IPS-15b (cell line): Measurements from ENCODE around the gene ZBTB16.

Experiments used
- H3K27me3 ChIP-seq: one replicate; pipeline ENCODE4 v1.6.1; 2013; ENCODE audit warnings: low read length; ENCODE audit not compliant: control insufficient read depth, insufficient read depth
- H3K36me3 ChIP-seq: one replicate; pipeline ENCODE4 v1.6.1; 2013; ENCODE audit warnings: low read length; ENCODE audit not compliant: control insufficient read depth, insufficient read depth
- H3K4me1 ChIP-seq: one replicate; pipeline ENCODE4 v1.6.1; 2013; ENCODE audit warnings: mild to moderate bottlenecking, low read length; ENCODE audit not compliant: control insufficient read depth, insufficient read depth
- H3K4me3 ChIP-seq: one replicate; pipeline ENCODE4 v1.5.1; 2013; ENCODE audit warnings: low read depth, low read length
- H3K9ac ChIP-seq: one replicate; pipeline ENCODE4 v1.6.1; 2013; ENCODE audit warnings: low read depth, mild to moderate bottlenecking, low read length
- H3K9me3 ChIP-seq: one replicate; pipeline ENCODE4 v1.6.1; 2013; ENCODE audit warnings: mild to moderate bottlenecking, low read length; ENCODE audit not compliant: control insufficient read depth, insufficient read depth

ZBTB16 gene

GRCh38 chr11:114252767-114253166, 193.3 kb downstream of the ZBTB16 start:
- H3K27me3 ChIP-seq = no peaks in the 10 kb centered on the region
- H3K36me3 ChIP-seq = no peaks in the 10 kb centered on the region
- H3K4me3 ChIP-seq = no peak overlapping the region
- H3K4me1 ChIP-seq = peaks cover 4% of the 10 kb centered on the region
- H3K9ac ChIP-seq = no peak overlapping the region
- no peaks in the 10 kb centered on the region for H3K9me3 ChIP-seq

- Histone ChIP-seq H3K4me3 (no peak overlapping the region), H3K4me1 (peaks cover 4% of the 10 kb centered on the region), H3K27me3 (no peaks in the 10 kb centered on the region), H3K9ac (no peak overlapping the region), H3K36me3 (no peaks in the 10 kb centered on the region), H3K9me3 (no peaks in the 10 kb centered on the region)
Measured at GRCh38 chr11:114253771-114254170, 194.3 kb downstream of the ZBTB16 start.

- H3K36me3 ChIP-seq = no peaks in the 10 kb centered on the region
Measured at GRCh38 chr11:114254571-114255146, 195.1 kb downstream of the ZBTB16 start.

GRCh38 chr11:114255289-114255688, 195.8 kb downstream of the ZBTB16 start:
- no peaks in the 10 kb centered on the region for H3K36me3 ChIP-seq
- peaks cover 4% of the 10 kb centered on the region for H3K4me1 ChIP-seq
- no peaks in the 10 kb centered on the region for H3K27me3 ChIP-seq
- no peak overlapping the region for H3K9ac ChIP-seq
- no peak overlapping the region for H3K4me3 ChIP-seq
- H3K9me3 ChIP-seq = no peaks in the 10 kb centered on the region

More at GRCh38 chr11:114254571-114255146, 195.1 kb downstream of the ZBTB16 start:
- Histone ChIP-seq H3K4me3 (no peak overlapping the region), H3K9ac (no peak overlapping the region), H3K9me3 (no peaks in the 10 kb centered on the region), H3K27me3 (no peaks in the 10 kb centered on the region), H3K4me1 (peaks cover 4% of the 10 kb centered on the region)

GRCh38 chr11:114256176-114256966, 196.9 kb downstream of the ZBTB16 start:
- Histone ChIP-seq H3K4me3 (no peak overlapping the region), H3K4me1 (peaks cover 6% of the 10 kb centered on the region), H3K9ac (no peak overlapping the region), H3K27me3 (no peaks in the 10 kb centered on the region), H3K9me3 (no peaks in the 10 kb centered on the region), H3K36me3 (no peaks in the 10 kb centered on the region)

GRCh38 chr11:114256967-114257286, 197.4 kb downstream of the ZBTB16 start:
- H3K27me3 ChIP-seq = no peaks in the 10 kb centered on the region
- H3K9me3 ChIP-seq = no peaks in the 10 kb centered on the region
- no peaks in the 10 kb centered on the region for H3K36me3 ChIP-seq
- no peak overlapping the region for H3K4me3 ChIP-seq
- peaks cover 2% of the 10 kb centered on the region for H3K4me1 ChIP-seq
- H3K9ac ChIP-seq = no peak overlapping the region

GRCh38 chr11:114257621-114258558, 198.4 kb downstream of the ZBTB16 start:
- H3K9ac ChIP-seq = no peak overlapping the region

GRCh38 chr11:114258696-114259095, 199.2 kb downstream of the ZBTB16 start:
- Histone ChIP-seq H3K9ac (no peak overlapping the region), H3K4me3 (no peak overlapping the region), H3K36me3 (no peaks in the 10 kb centered on the region), H3K4me1 (peaks cover 2% of the 10 kb centered on the region), H3K27me3 (no peaks in the 10 kb centered on the region), H3K9me3 (no peaks in the 10 kb centered on the region)

More at GRCh38 chr11:114257621-114258558, 198.4 kb downstream of the ZBTB16 start:
- Histone ChIP-seq H3K36me3 (no peaks in the 10 kb centered on the region), H3K4me1 (peaks cover 2% of the 10 kb centered on the region), H3K4me3 (no peak overlapping the region), H3K9me3 (no peaks in the 10 kb centered on the region), H3K27me3 (no peaks in the 10 kb centered on the region)

GRCh38 chr11:114259124-114259526, 199.6 kb downstream of the ZBTB16 start:
- peaks cover 2% of the 10 kb centered on the region for H3K4me1 ChIP-seq
- H3K9ac ChIP-seq = no peak overlapping the region
- H3K9me3 ChIP-seq = no peaks in the 10 kb centered on the region
- H3K27me3 ChIP-seq = no peaks in the 10 kb centered on the region
- no peaks in the 10 kb centered on the region for H3K36me3 ChIP-seq
- no peak overlapping the region for H3K4me3 ChIP-seq

- Histone ChIP-seq H3K9me3 (no peaks in the 10 kb centered on the region), H3K9ac (no peak overlapping the region), H3K36me3 (no peaks in the 10 kb centered on the region), H3K27me3 (no peaks in the 10 kb centered on the region), H3K4me1 (peaks cover 2% of the 10 kb centered on the region), H3K4me3 (no peak overlapping the region)
Measured at GRCh38 chr11:114259551-114259983, 200.1 kb downstream of the ZBTB16 start.

GRCh38 chr11:114260077-114260476, 200.6 kb downstream of the ZBTB16 start:
- Histone ChIP-seq H3K4me1 (peaks cover 2% of the 10 kb centered on the region), H3K9ac (no peak overlapping the region), H3K27me3 (no peaks in the 10 kb centered on the region), H3K4me3 (no peak overlapping the region), H3K9me3 (no peaks in the 10 kb centered on the region), H3K36me3 (no peaks in the 10 kb centered on the region)
